Measurements from ENCODE around the gene TMEM154. TPM values are rescaled to one million over a fixed set of nuclear protein-coding genes. Genes with fewer than 3 reads are reported as not detected.

The TMEM154 gene
- total RNA-seq, 1 experiment from 2014 or later, result 41.5 TPM

- no peak overlapping the region for H3K27ac Mint-ChIP-seq (ENCODE audit: low read depth, unreplicated experiment)
- no TSS peak for BruUV-seq (replicated peaks)
- ChIA-PET CTCF (interaction anchor here (0.6 kb wide), 1 partner anchor 1367 kb away, joined by 4 read pairs; no protein-coding TSS in a partner anchor), POLR2A (no interaction called here)
- DNase-seq (ENCODE audit: unreplicated experiment), result no peak
- intact Hi-C loops (cut with micrococcal nuclease), result no loop called here
- H3K36me3 Mint-ChIP-seq (ENCODE audit: insufficient read depth, unreplicated experiment), result no peaks in the 10 kb centered on the region
- H3K4me1 Mint-ChIP-seq (ENCODE audit: insufficient read depth, unreplicated experiment), result no peaks in the 10 kb centered on the region
- no peak overlapping the region for H3K4me3 Mint-ChIP-seq (ENCODE audit: unreplicated experiment)
- H3K9me3 Mint-ChIP-seq (ENCODE audit: unreplicated experiment), result no peaks in the 10 kb centered on the region
- TF ChIP-seq CTCF (IDR thresholded peaks at IDR 0.05; ENCODE audit: unreplicated experiment), result no peak
- no peaks in the 10 kb centered on the region for H3K27me3 Mint-ChIP-seq (ENCODE audit: insufficient read depth, unreplicated experiment)
These were observed 10.1 kb upstream of the TMEM154 start for GRCh38 chr4:152689615-152690501.

DNA sequence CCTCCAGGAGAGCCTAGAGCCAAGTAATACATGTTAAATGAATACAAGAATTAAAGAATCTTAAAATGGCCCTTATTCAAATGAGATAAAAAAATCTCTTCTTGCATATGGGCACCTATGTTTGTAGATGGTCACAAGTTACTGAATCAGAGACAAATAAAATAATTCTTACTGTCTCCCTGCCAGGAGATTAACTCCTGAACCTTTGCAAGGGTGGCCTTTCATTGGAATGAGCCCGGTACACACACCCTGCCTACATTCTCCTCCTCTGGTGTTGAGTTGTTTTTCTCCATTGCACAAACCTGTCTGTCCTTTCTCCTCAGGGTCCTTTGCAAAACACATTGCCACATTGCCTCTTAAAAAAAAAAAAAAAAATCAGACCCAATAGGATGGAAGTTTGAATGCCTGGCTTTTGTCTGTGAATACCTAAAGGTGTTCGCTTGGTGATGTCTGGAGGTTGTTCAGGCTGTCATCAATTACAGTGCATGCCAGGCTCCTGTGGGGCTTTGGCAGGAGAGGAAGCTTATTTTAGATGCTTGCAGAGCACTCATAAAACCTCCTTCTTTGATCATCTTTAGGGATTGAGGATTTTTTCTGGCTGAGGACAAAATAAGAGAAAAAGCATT, 8.3 kb upstream of the TMEM154 start:
- H3K9me3 Mint-ChIP-seq (ENCODE audit: unreplicated experiment), result no peaks in the 10 kb centered on the region

DNA sequence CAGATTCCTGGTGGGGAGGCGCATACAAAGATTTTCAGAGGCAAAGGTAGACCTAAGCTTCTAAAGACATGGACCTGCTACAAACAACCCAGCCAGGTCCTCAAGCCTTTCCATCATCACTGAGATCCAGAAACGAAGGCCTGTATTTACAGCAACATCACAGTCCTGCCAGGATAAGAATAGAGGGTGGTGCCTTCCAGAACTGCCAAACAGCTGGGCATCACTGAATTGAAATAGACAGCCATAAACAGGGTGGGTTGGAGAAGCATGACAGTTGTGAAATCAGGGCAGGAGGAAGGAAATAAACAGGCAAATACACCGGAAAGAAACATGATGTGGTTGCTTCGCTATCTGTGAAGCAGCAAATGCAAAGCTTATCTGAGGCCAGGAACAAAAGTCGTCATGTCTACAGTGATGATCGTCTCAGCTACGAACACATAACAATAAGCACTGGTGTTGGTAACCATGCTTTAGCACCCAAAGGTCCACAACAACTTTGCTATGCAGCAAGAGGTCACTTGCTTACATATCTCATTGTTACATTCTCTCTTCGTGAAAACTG, 6.7 kb upstream of the TMEM154 start:
- DNase-seq (ENCODE audit: unreplicated experiment), result no peak
- no peaks in the 10 kb centered on the region for H3K36me3 Mint-ChIP-seq (ENCODE audit: insufficient read depth, unreplicated experiment)
- H3K4me1 Mint-ChIP-seq (ENCODE audit: insufficient read depth, unreplicated experiment), result no peaks in the 10 kb centered on the region
- TF ChIP-seq CTCF (IDR thresholded peaks at IDR 0.05; ENCODE audit: unreplicated experiment), result no peak
- H3K4me3 Mint-ChIP-seq (ENCODE audit: unreplicated experiment), result no peak overlapping the region
- ChIA-PET POLR2A (no interaction called here), CTCF (no interaction called here)
- H3K27ac Mint-ChIP-seq (ENCODE audit: low read depth, unreplicated experiment), result no peak overlapping the region
- BruUV-seq (replicated peaks), result no TSS peak
- H3K9me3 Mint-ChIP-seq (ENCODE audit: unreplicated experiment), result no peaks in the 10 kb centered on the region
- no peaks in the 10 kb centered on the region for H3K27me3 Mint-ChIP-seq (ENCODE audit: insufficient read depth, unreplicated experiment)
- intact Hi-C loops (cut with micrococcal nuclease), result no loop called here

More for the DNA sequence above, 8.3 kb upstream of the TMEM154 start:
- no peak overlapping the region for H3K27ac Mint-ChIP-seq (ENCODE audit: low read depth, unreplicated experiment)
- H3K4me1 Mint-ChIP-seq (ENCODE audit: insufficient read depth, unreplicated experiment), result no peaks in the 10 kb centered on the region
- no TSS peak for BruUV-seq (replicated peaks)
- H3K4me3 Mint-ChIP-seq (ENCODE audit: unreplicated experiment), result no peak overlapping the region
- ChIA-PET CTCF (no interaction called here), POLR2A (no interaction called here)
- H3K27me3 Mint-ChIP-seq (ENCODE audit: insufficient read depth, unreplicated experiment), result no peaks in the 10 kb centered on the region
- no peak for TF ChIP-seq CTCF (IDR thresholded peaks at IDR 0.05; ENCODE audit: unreplicated experiment)
- no peaks in the 10 kb centered on the region for H3K36me3 Mint-ChIP-seq (ENCODE audit: insufficient read depth, unreplicated experiment)
- intact Hi-C loops (cut with micrococcal nuclease), result no loop called here
- DNase-seq (ENCODE audit: unreplicated experiment), result no peak

DNA sequence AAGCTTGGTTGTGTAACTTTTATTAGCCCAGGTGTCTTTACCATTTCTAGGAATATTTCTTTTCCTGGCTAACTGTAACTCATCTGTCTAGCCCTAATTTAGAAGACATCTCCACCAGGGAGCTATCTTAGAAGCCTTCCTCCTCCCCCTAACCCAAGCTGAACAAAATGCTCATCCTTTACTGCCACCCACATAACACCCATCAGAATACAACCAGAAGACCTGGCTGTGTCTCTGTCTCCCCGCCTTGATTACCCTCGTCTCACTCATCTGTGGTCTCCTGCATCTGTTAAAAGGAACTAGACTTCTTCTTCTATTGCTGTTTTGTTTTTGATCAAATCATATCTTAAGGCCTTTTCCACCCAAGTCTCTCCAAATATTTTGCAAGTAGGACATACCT, 4.8 kb upstream of the TMEM154 start:
- Mint-ChIP-seq H3K27ac (ENCODE audit: low read depth, unreplicated experiment) (no peak overlapping the region), H3K9me3 (ENCODE audit: unreplicated experiment) (no peaks in the 10 kb centered on the region), H3K36me3 (ENCODE audit: insufficient read depth, unreplicated experiment) (no peaks in the 10 kb centered on the region), H3K27me3 (ENCODE audit: insufficient read depth, unreplicated experiment) (no peaks in the 10 kb centered on the region), H3K4me1 (ENCODE audit: insufficient read depth, unreplicated experiment) (peaks cover 10% of the 10 kb centered on the region), H3K4me3 (ENCODE audit: unreplicated experiment) (no peak overlapping the region)
- no peak for DNase-seq (ENCODE audit: unreplicated experiment)
- ChIA-PET CTCF (interaction anchor here (1.2 kb wide), 1 partner anchor 51 kb away, joined by 9 read pairs; no protein-coding TSS in a partner anchor), POLR2A (no interaction called here)
- intact Hi-C loops (cut with micrococcal nuclease), result no loop called here
- TF ChIP-seq CTCF (IDR thresholded peaks at IDR 0.05; ENCODE audit: unreplicated experiment), result no peak
- no TSS peak for BruUV-seq (replicated peaks)
